NCI-H187 (cell line): ENCODE results near the gene RARRES2.
"Not testable (repeated sequence)": the region's sequence is repeated elsewhere in the genome, so short reads cannot be mapped to it uniquely, and the experiment has no call there.

Experiments used
- DNase-seq, 2 experiments: peaks; one replicate each; lab custom pipeline; 2025; lab: John Stamatoyannopoulos, UW

RARRES2 gene

DNA sequence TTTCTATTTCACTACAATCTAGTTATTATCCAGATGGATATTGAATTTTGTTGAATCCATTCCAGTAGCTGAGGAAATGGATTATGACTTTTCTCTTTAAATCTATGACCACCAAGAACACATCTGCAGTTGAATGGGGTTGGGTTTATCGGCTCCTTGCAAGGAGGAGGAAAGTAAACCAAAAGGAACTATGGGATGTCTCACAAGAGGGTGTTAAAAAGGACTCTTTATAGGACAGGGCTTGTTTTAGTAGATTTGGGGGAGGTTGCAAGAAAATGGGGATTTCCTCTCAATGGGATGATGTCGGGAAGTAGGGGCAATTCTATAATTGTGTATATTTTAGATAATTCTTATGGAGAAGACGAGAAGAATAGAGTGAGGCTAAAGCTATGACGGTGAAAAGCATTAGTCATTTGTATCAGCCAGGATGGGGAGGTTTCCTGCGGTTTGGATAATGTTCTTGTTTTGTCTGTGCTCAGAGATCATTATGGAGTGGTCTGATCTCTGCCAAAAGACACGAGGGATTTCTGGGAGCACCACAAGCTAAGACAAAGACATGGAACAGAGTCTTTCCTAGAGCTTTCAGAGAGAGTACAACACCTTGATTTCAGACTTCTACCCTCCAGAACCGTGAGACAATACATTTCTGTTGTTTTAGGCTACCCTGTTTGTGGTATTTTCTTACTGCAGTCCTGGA is 23.5 kb downstream of the RARRES2 start:
- no peak for DNase-seq

GRCh38 chr7:150316987-150317386 is 24.4 kb downstream of the RARRES2 start:
- DNase-seq = not testable (repeated sequence)

DNA sequence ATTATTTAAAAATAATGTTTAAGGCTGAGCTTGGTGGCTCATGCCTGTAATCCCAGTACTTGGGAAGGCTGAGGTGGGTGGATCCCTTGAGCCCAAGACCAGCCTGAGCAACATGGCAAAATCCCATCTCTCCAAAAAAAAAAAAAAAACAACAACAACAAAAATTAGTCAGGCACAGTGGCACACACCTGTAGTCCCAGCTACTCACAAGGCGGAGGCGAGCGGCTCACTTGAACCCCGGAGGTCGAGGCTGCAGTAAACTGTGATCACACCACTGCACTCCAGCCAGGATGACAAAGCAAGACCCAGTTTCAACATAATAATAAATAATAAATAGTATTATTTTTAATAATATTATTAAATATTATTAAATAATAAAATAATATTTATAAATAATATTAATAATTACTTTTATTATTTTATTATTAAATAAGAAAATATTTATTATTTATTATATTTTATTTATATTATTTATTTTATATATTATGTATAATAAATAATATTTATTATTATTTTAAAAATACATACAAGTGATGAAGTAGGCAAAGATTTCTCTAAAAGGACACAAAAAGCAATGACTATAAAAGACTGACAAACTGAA is 26.7 kb downstream of the RARRES2 start:
- no peak for DNase-seq

GRCh38 chr7:150313870-150314269 is 27.6 kb downstream of the RARRES2 start:
- no peak for DNase-seq

- DNase-seq = no peak
Observed at GRCh38 chr7:150313367-150313809, 28.0 kb downstream of the RARRES2 start.

GRCh38 chr7:150312649-150313366 is 28.6 kb downstream of the RARRES2 start:
- DNase-seq = not testable (repeated sequence)

DNA sequence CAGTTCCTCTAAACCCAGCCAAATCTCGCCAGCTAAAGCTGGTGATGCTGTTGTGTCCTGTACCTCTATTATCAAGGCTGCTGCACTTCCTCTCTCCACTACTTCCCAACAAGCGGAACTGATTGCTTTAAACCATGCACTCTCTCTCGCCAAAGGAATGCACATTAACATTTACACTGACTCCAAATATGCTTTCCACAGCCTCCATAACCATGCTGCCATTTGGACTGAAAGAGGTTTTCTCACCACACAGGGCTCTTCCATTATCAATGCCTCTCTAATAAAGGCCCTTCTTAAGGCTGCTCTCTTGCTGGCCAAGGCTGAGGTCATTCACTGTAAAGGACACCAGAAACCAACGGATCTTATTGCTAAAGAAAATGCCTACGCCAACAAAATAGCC is 29.7 kb downstream of the RARRES2 start:
- no peak for DNase-seq

- no peak for DNase-seq
Observed at GRCh38 chr7:150311146-150311545, 30.3 kb downstream of the RARRES2 start.

- no peak for DNase-seq
Observed at GRCh38 chr7:150308575-150308974, 32.9 kb downstream of the RARRES2 start.

GRCh38 chr7:150307904-150308303 is 33.5 kb downstream of the RARRES2 start:
- DNase-seq = no peak

GRCh38 chr7:150307129-150307528 is 34.3 kb downstream of the RARRES2 start:
- no peak for DNase-seq

DNA sequence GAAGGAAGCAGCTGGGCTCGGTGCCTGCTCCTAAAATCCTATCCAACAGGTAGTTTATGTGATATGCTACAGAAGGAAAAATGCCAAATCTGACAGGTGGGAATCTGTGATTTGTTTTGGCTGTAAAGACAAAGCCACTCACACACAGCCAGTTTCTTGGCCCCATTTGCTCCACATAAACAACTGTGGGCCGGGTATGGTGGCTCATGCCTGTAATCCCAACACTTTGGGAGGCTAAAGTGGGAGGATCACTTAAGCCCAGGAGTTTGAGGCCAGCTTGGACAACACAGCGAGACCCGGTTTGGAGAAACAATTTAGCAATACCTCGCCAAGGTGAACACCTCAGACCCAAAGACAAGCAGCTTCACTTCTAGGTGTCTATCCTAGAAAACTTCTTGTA is 35.1 kb downstream of the RARRES2 start:
- DNase-seq = not testable (repeated sequence)

- DNase-seq = not testable (repeated sequence)
Observed at GRCh38 chr7:150305903-150306284, 35.5 kb downstream of the RARRES2 start.

DNA sequence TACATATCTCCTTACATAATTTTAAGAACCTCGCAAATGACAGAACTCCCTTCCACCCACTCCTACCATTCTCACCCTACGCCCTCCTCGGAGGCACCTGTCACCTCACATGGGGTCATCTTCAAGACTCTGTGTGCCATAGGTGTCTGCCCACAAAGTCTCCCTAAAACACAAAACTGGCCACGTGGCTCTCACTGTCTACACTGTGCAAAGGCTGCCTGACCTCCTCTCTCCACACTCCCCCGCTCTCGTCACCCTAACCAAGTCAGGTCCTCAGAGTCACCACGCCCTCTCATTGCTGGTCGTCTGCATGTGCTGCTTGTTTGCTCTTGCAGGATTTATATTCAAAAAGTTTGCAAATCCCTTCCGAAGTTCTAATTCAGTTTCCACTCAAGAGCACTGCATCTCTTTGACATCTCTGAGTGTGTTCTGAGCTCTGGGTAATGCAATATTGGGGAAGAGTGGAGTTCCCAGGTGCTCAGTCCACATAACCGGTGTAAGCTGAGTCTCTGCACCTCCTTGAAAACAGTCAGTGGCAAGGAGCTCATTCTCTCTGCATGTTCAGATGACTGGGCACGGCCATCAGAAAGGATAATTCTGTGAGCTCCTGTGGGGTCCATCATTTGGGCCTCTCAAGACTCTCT is 36.0 kb downstream of the RARRES2 start:
- DNase-seq = not testable (repeated sequence)

DNA sequence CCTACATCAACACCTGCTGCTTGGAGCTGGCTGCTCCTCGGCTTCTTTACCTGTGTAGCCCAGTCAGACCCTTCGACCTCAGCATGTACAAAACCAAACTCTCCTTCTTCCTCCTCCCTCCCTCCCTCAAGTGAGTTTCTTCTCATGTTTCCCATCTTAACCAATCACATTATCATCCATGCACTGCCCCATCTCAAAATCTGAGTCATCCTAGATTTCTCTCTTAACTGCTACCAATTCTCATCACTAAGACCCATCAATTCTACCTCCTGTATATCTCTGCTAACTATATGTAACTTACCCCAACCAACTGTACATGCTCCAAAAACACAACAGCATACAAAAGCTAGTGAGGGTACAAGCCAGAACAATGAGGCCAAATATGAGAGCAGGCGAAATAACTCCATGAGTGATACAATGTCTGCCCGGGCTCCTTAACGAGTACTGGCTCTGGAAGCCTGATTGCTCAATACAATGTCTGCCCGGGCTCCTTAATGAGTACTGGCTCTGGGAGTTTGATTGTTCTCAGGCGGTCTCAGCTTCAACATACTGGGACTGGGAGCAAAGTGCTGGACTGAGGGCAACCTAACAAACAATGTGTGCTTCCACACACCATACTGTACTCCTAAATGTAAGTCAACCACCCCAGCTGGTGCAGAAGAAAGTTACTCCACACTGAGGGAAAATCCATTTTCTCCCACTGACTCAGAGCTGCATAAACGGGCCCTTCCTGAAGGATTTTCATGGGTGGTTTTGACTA is 36.8 kb downstream of the RARRES2 start:
- DNase-seq = not testable (repeated sequence)

GRCh38 chr7:150302908-150303310 is 38.5 kb downstream of the RARRES2 start:
- not testable (repeated sequence) for DNase-seq

DNA sequence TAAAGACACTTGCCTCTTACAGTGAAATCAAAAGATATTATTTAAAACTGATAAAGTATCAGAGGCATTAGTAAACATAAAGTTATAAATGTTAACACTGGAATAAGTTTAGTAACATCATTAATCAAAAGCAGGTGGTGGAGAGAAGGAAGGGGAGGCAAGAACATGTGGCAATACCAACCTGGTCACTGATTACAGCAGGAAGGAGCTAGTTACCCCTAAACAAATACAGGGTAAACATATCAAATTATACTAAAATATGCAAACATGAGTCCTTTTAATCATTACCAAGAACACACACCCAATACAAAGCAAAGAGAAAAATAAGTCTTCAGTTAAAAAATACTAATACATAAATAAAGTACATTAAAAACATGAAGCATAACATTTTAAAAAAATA is 43.5 kb downstream of the RARRES2 start:
- not testable (repeated sequence) for DNase-seq

- not testable (repeated sequence) for DNase-seq
Observed at GRCh38 chr7:150296802-150297201, 44.6 kb downstream of the RARRES2 start.

DNA sequence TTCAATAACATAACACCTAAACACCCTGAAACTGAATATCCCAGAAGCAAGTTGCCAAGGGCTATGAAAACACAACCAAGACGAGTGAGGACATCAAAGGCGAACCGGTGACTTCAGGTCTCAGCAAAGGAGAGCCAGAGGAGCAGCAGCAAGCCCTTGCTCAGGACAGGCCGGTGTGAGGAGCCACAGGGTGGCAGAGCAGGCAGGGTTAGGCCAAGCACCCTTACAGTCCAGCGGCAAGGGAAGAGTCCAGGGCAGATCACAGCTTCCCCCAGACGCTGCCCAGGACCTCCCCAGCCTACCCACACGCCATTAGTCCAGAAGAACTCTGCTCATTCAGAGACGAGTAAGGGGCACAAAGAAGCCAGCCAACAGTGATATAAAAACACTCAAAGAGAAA is 45.8 kb downstream of the RARRES2 start:
- not testable (repeated sequence) for DNase-seq

GRCh38 chr7:150295027-150295426 is 46.4 kb downstream of the RARRES2 start:
- not testable (repeated sequence) for DNase-seq

DNA sequence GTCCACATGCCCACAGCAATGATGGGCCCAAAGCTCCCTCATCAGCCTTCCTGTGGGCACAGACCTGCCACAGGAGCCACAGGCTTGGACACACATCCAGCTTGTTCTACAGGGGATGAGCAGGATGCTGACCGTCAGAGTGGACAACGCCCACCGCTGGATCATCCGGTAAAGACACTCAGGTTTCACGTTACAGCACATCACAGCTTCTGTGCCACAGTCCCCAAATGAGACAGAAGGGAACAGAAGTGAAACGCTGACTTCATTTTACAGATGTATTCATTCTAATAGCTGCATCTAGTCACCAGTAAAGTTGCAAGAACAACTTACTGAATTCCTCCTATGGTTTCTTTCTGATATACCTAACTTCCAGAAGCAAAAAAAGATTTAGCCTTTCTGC is 51.1 kb downstream of the RARRES2 start:
- DNase-seq = not testable (repeated sequence)

GRCh38 chr7:150288816-150289215 is 52.6 kb downstream of the RARRES2 start:
- not testable (repeated sequence) for DNase-seq
